ENCODE measurements around the gene TBX18.

- TF ChIP-seq YY1 (IDR thresholded peaks at IDR 0.05; ENCODE audit: insufficient read depth, insufficient read length) (no peak), SUZ12 (IDR thresholded peaks at IDR 0.05; ENCODE audit: extremely low read depth, insufficient read depth, insufficient read length) (no peak), ZNF274 (IDR thresholded peaks at IDR 0.05; ENCODE audit: low read depth, low read length) (no peak)
These were observed 57.2 kb downstream of the TBX18 start for GRCh38 chr6:84707171-84707570.
